ENCODE results near the gene L3MBTL4.

DNA sequence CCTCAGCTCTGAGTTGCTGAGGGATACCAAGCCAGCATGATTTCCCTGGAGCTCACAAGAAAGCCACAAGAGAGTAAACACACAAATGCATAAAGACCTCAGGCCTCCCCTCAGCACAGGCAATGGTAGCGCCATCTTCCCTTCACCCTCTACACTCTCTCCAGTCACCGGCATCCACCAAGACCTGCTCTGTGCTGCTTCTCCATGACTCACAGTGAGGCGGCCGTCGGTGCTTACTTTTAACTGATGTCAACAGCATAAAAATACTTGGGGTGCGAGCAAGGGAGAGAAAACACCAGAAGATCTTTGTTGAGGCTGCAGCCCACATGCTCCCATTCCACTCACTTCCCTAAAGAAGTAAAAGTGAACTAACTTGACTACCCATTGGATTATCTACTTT, 46.7 kb downstream of the L3MBTL4 start:
- TF ChIP-seq, protein P1, sequence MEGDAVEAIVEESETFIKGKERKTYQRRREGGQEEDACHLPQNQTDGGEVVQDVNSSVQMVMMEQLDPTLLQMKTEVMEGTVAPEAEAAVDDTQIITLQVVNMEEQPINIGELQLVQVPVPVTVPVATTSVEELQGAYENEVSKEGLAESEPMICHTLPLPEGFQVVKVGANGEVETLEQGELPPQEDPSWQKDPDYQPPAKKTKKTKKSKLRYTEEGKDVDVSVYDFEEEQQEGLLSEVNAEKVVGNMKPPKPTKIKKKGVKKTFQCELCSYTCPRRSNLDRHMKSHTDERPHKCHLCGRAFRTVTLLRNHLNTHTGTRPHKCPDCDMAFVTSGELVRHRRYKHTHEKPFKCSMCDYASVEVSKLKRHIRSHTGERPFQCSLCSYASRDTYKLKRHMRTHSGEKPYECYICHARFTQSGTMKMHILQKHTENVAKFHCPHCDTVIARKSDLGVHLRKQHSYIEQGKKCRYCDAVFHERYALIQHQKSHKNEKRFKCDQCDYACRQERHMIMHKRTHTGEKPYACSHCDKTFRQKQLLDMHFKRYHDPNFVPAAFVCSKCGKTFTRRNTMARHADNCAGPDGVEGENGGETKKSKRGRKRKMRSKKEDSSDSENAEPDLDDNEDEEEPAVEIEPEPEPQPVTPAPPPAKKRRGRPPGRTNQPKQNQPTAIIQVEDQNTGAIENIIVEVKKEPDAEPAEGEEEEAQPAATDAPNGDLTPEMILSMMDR (IDR thresholded peaks at IDR 0.05): no peak
- TF ChIP-seq POLR2AphosphoS5 (IDR thresholded peaks at IDR 0.05) (no peak), POLR2A (IDR thresholded peaks at IDR 0.05) (no peak), EP300 (IDR thresholded peaks at IDR 0.05) (no peak)

Data from sigmoid colon (tissue), 4 donors.